Measurements from ENCODE around the gene ACSL6.

Gene ACSL6

DNA sequence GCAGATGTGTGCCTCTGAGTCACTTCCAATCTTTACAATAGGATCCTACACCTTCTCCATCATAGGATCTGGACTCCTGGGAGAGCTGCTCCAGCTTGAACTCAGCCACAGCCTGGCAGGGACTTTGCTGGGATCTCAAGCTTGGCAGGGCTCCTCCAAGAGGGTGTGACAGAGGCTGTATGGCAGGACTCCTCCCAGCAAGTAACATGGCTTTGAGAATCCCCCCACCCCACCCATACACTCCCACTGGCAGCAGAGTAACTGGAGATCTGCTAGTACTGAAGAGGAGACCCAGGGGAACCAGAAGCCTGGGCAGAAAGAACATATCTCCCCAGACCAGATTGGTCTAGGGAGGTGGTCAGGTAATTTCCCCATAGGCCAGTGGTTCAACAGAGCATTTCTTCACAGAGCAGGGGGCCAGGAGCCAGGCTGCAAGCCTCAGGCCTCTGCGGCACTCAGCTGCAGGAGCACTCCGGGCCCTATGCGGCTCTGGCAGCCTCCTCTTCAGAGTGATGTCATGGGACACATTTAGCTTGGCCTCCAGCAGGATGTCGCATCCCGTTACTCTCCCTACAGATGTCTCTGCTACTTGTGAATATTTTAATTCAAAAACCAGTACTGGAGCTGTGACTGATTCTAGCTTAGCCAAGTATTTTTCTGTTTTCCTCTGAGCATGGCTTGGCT lies 1.7 kb upstream of the ACSL6 start:
- Histone ChIP-seq H3K4me1 (peaks cover 11 to 26% (median 15%) of the 10 kb centered on the region in 10 experiments; a peak in 16 of 20 replicates), H3K4me2 (no peak overlapping the region), H3K4me3 (no peak overlapping the region), H3K9ac (no peak overlapping the region), H3K27me3 (peaks cover 34 to 53% (median 49%) of the 10 kb centered on the region in 11 experiments), H4K20me1 (peaks cover 0 to 15% (median 0%) of the 10 kb centered on the region in 11 experiments; a peak in 7 of 22 replicates), H3K27ac (no peak overlapping the region), H3K9me3 (replicated peaks in 1 of 11) (no peaks in the 10 kb centered on the region), H3K36me3 (no peaks in the 10 kb centered on the region)
- TF ChIP-seq Cebpa-rat (IDR thresholded peaks at IDR 0.05): no peak

DNA sequence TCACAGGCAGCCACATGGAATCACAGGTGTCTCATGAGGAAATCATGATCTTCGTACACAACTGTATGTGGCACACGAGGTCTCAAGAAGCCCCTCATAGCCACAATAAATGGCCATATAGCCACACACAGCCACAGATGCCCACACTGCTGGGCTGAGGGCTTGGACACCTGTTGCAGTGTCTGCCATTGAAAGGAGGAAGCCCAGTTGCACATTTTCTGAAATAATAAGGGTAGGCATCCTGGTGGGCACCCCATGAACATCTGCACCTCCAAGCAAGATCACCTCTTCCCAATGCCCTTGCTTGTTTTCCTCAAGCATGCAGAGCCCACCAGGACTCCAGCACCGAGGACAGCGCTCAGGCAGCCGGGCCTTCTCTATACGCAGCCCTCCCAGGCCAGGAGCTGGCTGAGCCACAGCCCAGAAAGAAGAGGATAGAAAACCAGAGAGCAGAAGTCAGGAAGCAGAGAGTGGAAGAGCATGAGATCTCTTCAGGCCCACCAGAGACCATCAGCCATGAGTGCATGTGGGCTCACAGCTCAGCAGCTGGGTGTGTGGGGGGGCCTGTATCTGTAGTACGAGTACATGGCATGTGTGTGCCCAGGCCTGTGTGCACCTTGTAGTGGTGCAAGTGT lies 1.0 kb upstream of the ACSL6 start:
- H3K4me1 ChIP-seq: peaks cover 9 to 24% (median 11%) of the 10 kb centered on the region in 10 experiments; a peak in 13 of 20 replicates
- TF ChIP-seq Cebpa-rat (IDR thresholded peaks at IDR 0.05): no peak
- peaks cover 0 to 15% (median 0%) of the 10 kb centered on the region in 11 experiments; a peak in 7 of 22 replicates for H4K20me1 ChIP-seq
- no peak overlapping the region; a peak in 2 of 20 replicates for H3K4me3 ChIP-seq
- no peaks in the 10 kb centered on the region for H3K9me3 ChIP-seq (replicated peaks in 1 of 11)
- H3K36me3 ChIP-seq: no peaks in the 10 kb centered on the region
- H3K4me2 ChIP-seq: peak overlapping the region in 3 of 11 experiments; percentile 87 to 93 (median 90); a peak in 4 of 22 replicates
- peaks cover 34 to 53% (median 49%) of the 10 kb centered on the region in 11 experiments for H3K27me3 ChIP-seq
- H3K9ac ChIP-seq: no peak overlapping the region
- no peak overlapping the region for H3K27ac ChIP-seq

DNA sequence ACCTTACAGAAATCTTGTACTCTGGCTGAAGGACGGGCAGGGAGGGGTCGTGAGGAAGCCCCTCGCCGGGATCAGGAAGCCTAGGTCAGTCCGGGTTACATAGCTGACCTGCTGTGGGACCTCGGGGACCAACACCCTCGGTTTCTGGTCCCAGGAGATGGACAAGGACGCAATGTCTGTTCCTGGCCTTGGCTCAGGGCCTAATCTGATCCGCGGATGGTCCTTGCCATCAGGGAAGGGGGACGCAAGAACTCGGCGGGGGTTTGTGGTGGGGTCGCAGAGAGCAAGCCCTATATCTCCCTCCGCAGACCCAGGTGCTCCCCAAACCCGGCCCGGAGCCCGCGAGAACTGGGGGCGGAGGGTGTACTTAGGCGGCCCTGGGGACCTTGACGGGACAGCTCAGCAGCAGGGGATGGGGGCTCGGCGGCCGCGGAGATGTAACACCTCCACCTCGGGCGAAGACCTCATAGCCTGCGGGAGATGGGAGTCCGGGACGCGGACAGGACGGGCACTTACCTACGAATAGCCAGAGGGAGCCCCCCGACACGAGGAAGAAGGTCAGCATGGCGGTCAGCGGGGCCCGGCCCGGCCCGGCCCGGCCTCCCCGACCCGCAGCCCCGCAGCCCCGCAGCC lies 353 bp downstream of the ACSL6 start:
- Histone ChIP-seq H3K9me3 (replicated peaks in 1 of 11) (no peaks in the 10 kb centered on the region), H4K20me1 (peaks cover 0 to 15% (median 0%) of the 10 kb centered on the region in 11 experiments; a peak in 7 of 22 replicates), H3K27ac (no peak overlapping the region), H3K4me3 (peak overlapping the region; percentile 49 to 71 (median 60)), H3K9ac (peak overlapping the region in 3 of 11 experiments; percentile 33 to 60 (median 53); a peak in 4 of 22 replicates), H3K27me3 (peaks cover 34 to 53% (median 49%) of the 10 kb centered on the region in 11 experiments), H3K36me3 (no peaks in the 10 kb centered on the region), H3K4me1 (peaks cover 4 to 19% (median 12%) of the 10 kb centered on the region in 10 experiments; a peak in 15 of 20 replicates), H3K4me2 (peak overlapping the region; percentile 82 to 97 (median 89))
- TF ChIP-seq Cebpa-rat (IDR thresholded peaks at IDR 0.05): no peak

DNA sequence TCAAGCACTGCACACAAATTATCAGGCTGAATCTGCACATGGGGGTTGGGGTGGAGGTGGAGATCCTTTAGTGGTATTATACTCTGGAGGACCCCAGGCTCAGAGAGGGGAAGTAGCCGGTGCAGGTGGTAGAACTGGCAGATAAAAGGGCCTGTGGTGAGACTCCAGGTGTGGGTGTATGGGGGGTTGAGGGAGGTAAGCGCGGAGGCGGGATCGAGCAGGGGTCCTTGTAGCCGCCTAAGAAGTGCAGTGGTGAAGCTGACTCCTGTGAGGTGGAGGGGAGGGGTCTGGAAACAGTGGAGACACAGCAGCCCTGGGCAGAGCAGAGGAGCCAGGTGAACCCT lies 841 bp downstream of the ACSL6 start:
- Histone ChIP-seq H3K9ac (no peak overlapping the region), H3K9me3 (replicated peaks in 1 of 11) (no peaks in the 10 kb centered on the region), H3K4me3 (no peak overlapping the region), H3K27me3 (peaks cover 34 to 53% (median 49%) of the 10 kb centered on the region in 11 experiments), H4K20me1 (peaks cover 0 to 15% (median 0%) of the 10 kb centered on the region in 11 experiments; a peak in 7 of 22 replicates), H3K4me2 (no peak overlapping the region), H3K36me3 (no peaks in the 10 kb centered on the region), H3K4me1 (peaks cover 4 to 24% (median 16%) of the 10 kb centered on the region in 10 experiments; a peak in 18 of 20 replicates), H3K27ac (no peak overlapping the region)
- TF ChIP-seq Cebpa-rat (IDR thresholded peaks at IDR 0.05): no peak

DNA sequence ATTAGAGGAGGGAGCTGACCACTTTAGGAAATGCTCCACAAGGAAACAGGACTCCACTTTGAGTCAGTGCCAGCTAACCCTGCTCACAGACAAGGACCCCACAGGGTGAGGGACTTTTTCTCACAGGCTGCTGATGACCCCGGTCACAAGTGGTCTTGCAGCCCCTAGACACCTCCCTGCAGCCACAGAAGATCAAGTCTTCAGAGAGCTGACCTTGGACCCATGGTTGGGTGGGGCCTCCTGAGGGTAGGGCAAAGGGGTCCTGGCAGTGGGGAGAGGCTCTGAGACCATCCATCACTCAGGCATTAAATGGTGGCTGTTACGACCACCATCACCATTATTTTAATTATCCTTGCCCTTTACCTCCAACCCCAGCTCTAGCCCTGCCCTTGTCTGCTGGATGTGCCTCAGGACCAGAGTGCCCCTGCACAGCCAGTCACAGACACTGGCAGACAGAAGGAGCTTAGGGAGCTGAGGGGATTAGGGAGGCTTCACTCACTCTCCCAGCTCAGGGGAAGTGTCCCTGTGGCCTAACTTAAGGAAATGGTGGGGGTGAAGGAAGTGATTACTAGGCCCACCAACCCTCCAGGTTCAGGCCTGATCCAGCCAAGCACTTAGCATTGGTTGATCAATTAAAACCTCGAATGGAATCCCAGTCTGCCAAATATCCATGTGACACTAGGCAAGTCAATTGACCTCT lies 1.6 kb downstream of the ACSL6 start:
- no peaks in the 10 kb centered on the region for H3K36me3 ChIP-seq
- H3K4me1 ChIP-seq: peaks cover 4 to 28% (median 20%) of the 10 kb centered on the region in 10 experiments; a peak in 18 of 20 replicates
- no peak overlapping the region for H3K9ac ChIP-seq
- H3K4me2 ChIP-seq: no peak overlapping the region
- no peak for TF ChIP-seq Cebpa-rat (IDR thresholded peaks at IDR 0.05)
- H4K20me1 ChIP-seq: peaks cover 0 to 15% (median 0%) of the 10 kb centered on the region in 11 experiments; a peak in 7 of 22 replicates
- no peaks in the 10 kb centered on the region for H3K9me3 ChIP-seq (replicated peaks in 1 of 11)
- H3K27me3 ChIP-seq: peaks cover 34 to 53% (median 49%) of the 10 kb centered on the region in 11 experiments
- H3K4me3 ChIP-seq: no peak overlapping the region
- no peak overlapping the region for H3K27ac ChIP-seq

DNA sequence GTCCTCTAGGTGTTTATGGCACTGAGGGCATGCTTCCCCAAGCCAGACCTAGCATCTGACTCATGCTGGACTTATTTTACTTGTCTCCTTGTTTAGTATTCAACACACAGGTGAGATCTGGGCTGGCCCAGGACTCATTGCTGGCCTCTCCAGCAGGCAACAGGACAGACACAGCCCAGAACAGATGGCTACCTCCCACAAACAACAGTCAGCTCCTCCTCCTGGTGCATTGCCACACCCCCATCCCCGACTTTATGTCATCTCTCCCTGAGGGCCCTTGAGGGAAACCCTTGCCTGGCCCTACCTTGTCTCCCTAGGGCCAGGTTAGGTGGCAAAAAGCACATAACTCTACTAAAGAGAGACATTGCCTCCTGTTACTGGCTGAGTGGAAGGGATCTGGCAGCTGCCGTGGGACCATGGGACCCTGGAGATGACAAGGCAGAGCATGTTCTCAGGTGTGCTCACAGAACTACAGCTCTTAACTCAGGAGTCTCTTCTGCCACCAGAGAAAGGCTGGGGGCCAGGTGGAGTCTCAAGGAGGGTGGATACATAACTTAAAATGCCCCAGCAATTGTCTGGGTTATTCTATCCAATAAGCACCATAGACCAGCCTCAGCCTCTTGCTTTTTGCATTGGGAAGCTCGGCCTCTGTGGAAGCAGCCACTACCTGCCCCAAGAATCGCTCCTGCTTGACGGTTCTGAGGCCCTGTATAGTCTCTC lies 2.3 kb downstream of the ACSL6 start:
- H3K27ac ChIP-seq: no peak overlapping the region
- no peak for TF ChIP-seq Cebpa-rat (IDR thresholded peaks at IDR 0.05)
- H3K27me3 ChIP-seq: peaks cover 34 to 53% (median 49%) of the 10 kb centered on the region in 11 experiments
- no peak overlapping the region for H3K9ac ChIP-seq
- H3K36me3 ChIP-seq: no peaks in the 10 kb centered on the region
- no peak overlapping the region for H3K4me2 ChIP-seq
- no peak overlapping the region for H3K4me3 ChIP-seq
- H3K4me1 ChIP-seq: peaks cover 4 to 28% (median 20%) of the 10 kb centered on the region in 10 experiments; a peak in 18 of 20 replicates
- H4K20me1 ChIP-seq: peaks cover 0 to 15% (median 0%) of the 10 kb centered on the region in 11 experiments; a peak in 7 of 22 replicates
- H3K9me3 ChIP-seq (replicated peaks in 1 of 11): no peaks in the 10 kb centered on the region

DNA sequence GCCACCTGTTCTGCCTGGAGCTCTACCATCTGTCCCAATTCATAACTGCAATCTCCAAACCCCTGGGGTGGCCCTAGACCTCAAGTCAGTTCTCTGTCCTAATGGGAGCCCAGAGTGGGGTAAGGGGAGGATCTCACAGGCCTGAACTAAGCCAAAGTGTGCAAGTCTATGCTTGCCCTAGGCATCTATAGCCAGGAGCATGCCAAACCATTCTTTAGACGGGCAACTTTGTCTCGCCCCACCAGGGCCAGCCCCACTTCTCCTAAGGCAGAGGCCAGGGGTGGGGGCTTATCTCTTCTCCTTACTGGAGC lies 3.3 kb downstream of the ACSL6 start:
- Histone ChIP-seq H3K9me3 (replicated peaks in 1 of 11) (no peaks in the 10 kb centered on the region), H4K20me1 (peaks cover 0 to 15% (median 0%) of the 10 kb centered on the region in 11 experiments; a peak in 7 of 22 replicates), H3K36me3 (no peaks in the 10 kb centered on the region), H3K4me2 (no peak overlapping the region), H3K4me1 (peaks cover 4 to 29% (median 20%) of the 10 kb centered on the region in 10 experiments; a peak in 18 of 20 replicates), H3K27ac (no peak overlapping the region), H3K4me3 (no peak overlapping the region), H3K9ac (no peak overlapping the region), H3K27me3 (peaks cover 34 to 47% (median 45%) of the 10 kb centered on the region in 11 experiments)
- TF ChIP-seq Cebpa-rat (IDR thresholded peaks at IDR 0.05): no peak

All from BLaER1 treated with 17β-estradiol and CSF1 and Interleukin-3, amounts not matched to agents 10 nM and 100 nM (cell line).